ENCODE measurements around the gene CERK.
A peak's percentile ranks its signal among the peaks of the same experiment; 100 is the strongest.
"Not testable (repeated sequence)": the region's sequence is repeated elsewhere in the genome, so short reads cannot be mapped to it uniquely, and the experiment has no call there.

The CERK gene

DNA sequence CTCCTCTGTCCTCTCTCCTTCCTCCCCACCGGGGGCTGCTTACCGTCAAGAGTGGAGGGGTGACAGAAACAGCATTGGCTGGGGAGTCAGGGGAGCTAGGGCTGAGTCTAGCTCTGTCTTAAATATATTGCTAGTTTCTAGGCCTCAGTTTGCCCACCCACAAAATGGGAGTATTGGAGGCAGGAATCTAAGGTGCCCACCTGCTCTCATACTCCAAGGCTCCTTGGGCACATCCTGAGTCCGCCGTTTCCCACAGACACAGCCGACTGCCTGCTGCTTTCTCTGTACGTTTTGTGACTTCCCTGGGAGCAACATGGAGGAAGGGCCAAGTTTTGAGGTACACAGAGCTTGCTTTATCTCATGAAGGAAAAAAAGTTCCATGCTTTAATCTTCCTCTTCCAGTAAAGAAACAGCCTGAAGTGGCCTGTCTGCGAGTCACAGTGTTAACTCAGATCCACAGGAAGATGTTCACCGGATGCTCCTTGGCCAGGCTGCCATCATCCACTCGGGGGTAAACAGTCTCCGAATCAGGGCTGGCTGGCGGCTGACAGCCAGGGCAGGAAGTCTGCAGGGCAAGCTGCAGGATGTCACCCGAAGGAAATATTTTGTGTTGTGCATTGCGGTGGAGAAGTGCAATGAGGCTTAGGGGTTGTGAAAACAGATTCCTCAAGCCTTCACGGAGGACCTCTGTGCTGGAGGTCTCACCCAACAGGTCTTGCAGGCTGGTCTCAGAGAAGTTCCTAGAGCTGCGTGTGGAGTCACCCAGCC is 11.0 kb upstream of the CERK start:
- no peak for DNase-seq

DNA sequence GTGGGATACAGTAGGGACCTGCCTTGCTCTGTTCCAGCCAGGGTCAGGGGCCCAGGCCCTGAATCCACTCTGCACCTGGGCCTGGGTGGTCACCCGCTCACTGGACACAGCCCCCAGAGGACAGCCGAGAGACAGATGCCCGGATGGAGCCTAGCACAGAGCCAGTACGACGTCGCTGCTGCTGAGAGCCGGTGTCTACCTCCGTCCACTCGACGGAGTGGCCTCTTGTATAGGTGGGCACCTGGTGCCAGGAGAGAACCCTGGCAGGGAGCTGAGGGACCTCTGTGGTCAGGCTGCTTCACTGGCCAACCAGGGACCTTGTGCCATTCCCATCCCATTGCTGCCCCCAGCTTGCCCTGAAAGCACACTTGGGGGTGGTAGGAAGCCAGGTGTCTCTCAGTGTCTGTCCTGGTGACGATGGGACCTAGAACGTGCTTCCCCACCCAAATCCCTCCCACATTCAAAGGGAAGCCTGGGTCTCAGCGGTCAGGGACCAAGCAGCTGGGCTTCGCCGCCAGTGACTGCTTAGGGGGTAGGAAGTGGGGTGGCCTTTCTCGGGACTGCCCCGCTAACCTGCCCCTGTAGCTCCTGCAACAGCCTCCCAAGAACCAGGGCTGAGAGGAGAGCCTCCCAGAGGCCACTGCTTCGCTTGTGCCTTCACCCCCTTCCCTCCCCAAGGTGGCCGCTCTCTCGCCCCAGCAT is 10.3 kb upstream of the CERK start:
- no peak for DNase-seq

DNA sequence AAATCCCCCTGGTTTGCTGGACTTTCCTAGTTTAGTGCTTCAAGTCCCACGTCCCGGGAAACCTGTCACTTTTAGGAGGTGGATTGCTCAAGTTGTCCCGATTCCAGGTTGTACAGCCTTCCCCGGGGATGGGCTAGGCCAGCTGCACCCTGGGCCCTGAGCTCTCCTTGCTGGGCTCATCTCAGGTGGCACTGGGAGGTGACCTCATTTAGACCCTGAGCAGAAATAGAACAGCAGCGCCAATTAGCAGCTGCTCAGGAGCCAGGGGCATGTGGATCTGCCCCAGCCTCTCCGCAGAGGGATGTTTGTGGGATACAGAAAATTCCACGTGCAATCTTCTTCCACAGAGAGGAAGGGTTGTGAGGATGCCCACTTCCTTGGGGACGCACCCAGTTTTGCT is 9.6 kb upstream of the CERK start:
- DNase-seq: no peak

DNA sequence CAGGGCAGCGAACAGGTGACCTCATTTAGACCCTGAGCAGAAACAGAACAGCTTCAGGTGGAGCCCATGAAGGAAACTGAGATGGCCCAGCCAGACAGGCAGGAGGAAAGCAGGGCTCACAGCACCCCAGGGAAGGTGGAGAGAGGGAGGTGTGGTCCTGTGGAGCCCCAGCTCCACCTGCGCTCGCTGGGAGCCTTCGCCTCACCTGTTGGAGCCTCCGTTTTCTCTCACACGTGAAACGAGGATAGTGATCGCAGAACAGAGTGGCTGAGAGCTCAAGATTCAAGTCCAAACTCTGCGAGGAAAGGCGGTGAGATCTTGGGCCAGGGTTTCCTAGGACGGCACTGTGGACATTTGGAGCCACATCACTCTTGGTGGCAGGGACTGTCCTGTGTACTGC is 8.6 kb upstream of the CERK start:
- no peak for DNase-seq

DNA sequence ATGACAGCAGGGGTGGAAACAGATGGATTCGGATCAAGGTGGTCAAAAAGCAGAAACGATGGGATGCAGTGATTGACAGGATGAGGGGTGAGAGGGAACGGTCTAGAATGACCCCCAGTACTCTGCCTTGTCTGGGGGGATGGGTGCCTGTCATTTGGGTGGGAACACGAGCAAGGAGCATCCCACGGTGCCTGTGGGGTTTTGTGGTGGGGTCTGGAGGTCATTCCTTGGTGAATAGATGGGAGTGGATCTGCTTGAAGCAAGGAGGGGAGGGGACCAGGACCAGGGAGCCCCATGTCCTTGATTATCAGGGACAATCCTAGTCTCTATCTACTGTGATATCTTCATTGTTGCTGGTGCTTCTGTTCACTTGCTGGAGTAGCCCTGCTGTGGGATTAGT is 8.1 kb upstream of the CERK start:
- no peak for DNase-seq

DNA sequence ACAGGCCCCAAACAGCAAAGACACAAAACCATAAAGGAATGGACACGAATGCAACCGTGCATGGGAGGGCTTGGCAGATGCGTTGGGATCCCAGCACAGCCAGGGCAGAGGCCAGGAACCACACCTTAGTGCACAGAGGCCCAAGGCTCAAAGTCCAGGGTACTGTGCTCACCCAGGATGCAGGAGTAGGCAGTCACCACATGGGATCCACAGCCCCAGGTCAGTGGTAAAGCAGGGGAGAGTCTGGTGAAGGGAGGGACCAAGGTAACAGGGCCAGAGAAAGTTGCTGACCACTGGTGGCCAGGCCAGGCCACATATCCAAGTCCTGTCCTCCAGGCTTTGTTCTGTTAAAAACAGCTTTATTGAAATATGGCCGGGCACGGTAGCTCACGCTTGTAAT is 6.5 kb upstream of the CERK start:
- no peak for DNase-seq

DNA sequence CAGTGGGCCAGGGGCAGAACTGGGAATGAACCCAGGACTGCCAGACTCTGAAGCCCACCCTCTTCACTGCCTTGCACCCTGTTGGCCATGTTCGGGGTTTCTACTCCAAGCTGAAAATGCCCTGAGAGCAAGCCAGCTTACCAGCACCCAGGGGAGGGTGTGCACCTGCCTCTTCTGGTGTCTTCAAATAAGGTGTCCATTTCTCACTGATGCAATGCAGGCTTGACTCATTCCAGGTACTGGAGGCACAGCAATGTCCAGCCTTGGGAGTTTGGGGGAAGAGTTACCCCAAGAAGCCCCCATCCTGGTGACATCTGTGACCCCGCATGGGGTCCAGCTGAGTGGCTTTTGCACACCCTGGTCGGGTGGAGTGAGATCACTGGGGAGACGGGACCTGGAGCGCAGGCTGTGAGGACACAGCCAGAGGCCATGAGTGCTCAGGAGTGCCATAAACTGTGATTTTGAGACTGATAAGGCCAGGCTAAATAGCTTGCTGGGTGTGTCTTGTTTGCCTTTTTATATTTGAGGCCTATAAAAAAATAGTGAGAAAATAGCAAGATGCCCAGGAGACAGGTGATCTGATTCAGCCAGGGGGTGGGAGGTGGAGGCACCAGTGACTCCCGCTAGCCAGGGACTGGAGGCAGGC is 4.6 kb upstream of the CERK start:
- DNase-seq: no peak

DNA sequence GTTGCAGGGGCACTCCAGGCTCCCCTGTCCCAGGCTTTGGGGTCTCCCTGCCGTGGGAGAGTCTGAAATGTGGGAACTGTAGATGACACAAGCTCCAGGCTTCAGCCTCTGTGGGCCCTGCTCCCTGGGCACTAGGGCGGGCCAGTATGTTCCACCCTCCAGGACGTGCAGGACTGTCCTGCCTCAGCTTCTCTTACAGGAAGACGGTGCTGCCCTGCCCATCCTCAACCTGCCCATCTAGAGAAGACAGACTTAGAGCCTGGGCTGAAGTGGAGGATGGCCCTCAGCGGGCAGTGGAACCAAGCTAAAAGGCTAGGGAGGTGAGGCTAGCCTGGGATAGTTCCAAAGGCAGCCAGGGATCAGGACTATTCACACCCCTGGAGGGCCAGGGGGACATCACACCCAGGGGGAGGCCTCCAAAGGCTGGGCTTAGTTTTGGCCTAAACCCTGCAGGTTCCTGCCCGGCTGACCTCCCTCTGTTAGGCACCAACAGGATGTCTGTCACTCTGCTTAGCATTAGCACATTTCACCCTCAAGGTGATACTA is 4.0 kb upstream of the CERK start:
- no peak for DNase-seq

DNA sequence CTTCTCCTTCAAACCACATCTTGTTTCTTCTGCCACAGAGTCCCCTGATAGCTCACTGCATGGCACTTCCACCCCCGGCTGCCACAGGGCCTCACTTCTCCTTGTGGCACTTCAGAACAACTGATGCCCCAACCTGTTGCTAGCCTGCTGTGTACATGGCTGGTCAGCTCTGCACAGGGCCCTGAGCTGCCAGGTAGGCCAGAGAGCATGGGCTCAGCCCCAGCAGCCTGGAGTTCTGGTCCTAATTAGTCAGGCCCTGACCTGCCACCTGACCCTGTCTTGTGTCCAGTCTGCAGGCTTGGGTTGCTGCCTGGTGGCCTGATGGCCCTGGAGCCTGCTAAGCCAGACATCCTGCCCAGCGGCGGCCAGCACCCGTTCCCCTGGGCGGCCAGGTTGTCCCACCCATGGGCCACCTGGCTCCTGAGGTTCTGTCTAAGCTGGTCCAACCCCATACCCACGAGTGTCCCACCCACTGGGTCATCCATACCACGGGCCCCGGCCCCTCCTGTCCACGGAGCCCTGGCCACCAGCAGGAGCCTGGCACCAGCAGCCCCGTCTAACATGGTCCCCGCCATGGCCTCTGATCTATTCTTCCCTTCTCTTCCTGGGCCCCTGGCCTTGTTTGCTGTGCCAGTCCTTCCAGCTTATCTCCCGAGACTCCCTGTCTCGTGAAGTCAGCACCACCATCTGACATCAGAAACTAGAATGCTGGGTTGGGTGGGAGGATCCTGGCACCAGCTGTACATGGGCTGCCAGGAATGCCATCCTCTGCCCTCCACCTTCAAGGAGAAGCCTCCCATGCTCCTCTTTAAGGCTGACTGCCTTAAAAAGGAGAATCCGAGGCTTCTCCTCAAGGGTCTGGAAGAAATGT is 3.1 kb upstream of the CERK start:
- no peak for DNase-seq

DNA sequence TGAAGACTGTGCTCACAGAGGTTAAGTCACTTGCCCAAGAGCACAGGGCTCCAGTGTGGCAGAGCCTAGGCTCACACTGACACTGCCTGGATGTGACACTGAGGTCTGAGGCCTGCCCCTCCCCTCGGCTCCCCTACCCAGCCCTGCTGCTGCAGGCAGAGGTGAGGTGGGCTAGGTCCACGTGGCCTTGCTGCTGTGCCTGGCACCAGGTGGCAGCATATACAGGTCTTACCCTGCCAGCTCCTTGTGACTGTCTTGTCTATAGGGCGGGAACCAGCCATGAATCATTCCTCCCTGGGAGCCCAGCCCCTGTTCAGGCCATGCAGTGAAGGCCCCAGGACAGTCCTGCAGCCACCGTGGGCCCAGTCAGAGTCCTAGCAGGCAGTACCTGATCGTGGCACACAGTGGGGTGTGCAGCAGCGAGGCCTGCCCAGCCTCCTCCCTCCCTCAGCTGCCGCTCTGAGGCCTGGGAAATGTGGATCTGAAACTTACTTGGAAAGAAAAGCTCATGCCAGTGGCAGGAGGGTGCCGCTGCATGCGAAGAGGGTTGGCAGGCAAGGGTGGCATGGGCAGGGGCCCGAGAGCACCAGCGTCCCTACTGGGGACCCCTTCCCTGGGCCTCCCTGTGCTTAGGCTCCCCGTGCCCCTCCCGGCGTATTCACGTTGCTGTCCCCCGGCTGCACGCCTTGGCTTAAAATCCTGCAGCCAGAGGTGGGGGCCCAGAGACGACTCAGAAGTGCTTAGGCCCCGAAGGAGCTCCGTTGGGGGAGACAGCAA is 1.2 kb upstream of the CERK start:
- DNase-seq: peak in 1 of 2 experiments; percentile 60

DNA sequence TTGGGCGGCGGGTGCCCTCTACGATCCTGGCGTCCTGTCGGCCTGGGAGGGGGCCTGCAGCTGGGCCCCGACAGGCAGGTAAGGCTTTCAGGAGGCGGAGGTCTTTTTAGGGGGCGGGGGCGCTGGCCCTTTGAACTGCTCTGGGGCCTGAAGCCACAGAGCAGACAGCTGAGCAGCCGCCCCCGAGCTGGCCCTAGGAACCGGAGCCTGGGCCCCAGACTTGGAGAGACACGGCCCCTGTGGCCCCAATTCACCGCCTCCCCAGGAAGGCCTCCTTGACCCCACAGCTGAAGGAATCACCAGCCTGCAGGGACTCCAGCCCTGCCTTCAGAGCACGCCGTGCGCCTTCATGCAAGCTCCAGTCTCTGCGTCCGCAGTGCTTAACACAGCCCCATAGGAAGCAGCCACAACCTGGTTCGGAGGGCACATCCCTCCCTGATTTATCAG is 618 bp upstream of the CERK start:
- no peak for DNase-seq

DNA sequence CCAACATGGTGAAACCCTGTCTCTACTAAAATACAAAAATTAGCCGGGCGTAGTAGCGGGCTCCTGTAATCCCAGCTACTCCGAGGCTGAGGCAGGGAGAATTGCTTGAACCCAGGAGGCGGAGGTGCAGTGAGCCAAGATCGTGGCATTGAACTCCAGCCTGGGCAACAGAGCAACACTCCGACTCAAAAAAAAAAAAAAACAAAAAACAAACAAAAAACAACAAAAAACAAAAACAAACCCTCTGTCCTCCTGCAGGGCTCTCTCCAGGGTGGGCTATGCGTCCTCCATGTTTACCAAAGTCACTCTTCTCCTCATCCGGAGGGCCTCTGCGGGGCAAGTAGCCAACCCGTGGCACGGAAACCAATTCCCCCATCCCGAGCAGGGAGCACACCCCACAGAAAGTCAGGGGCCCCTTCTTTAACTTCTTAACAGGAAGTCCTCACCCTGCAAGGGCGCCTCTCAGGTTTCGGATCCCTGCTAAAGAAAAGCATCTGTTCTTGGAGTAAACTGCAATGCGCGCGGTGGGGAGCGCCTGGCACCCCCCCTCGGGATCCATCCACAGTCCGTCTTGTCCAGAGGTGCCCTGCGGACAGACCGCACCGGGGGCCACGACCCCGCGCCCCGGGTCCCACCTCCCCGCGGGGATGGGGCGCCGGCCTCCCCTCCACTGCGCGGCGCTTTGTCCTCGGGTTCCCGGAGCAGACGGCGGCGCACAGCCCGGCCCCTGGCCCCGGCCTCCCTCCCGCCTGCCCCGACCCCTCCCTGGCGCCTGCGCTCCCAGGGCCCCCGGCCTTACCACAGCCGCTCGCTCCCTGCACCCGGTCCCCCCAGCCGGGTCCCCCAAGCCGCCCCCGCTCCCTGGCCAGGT is 712 bp downstream of the CERK start:
- peak in 1 of 2 experiments; percentile 48 for DNase-seq

DNA sequence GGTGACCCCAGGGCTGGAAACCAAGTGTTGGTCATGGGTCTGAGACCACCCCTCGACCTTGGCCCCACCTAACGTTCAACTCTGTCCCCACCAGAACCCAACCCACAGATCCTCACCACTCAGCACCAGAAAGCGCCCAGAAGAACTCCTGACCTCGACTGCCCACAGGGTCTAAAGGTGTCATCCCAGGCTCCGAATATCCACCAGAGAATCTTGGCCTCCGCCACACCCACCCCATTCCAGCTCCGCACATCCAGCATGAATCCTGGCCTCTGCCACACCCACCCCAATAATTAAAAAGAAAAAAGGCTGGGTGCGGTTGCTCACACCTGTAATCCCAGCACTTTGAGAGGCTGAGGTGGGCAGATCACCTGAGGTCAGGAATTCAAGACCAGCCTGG is 1.3 kb downstream of the CERK start:
- DNase-seq: no peak

DNA sequence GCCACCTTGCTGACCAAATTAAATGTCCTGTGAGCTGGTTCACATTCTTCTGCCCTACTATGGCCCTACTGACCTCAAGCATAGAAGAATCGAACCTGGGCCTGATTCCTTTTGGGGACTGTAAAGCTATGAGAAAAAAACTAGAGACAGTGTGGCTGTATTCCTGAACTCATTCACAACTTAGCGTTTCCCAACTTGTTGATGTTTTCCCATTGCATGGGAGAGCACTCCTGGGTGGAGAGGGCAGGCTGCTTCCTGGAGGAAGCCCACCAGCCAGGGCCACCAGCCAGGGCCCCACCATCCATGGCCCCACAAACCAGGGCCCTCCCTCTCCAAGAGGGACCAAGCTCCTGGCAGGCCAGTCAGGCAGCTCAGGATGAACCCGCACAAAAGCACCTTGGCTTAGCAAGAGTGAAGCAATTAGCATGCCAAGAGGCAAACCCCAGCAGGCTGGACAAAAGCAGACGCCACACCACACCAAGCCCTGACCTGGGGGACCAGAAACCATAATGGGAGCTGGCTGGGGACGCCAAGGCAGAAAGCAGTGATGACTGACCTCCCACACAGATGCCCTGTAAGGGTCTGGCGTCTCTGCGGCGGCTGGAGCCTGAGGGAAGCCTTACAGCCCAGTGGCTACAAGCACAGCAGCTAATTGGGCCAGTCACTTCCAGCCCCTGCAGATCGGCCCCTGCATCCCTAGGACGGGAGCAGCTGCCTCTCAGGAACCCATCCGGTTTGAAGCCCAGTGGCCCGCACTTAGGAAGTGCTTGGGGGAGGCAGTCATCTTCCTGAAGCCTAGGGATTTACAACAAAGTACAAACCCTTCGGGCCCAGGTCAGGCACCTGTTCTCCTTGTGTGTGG is 2.1 kb downstream of the CERK start:
- DNase-seq: no peak

DNA sequence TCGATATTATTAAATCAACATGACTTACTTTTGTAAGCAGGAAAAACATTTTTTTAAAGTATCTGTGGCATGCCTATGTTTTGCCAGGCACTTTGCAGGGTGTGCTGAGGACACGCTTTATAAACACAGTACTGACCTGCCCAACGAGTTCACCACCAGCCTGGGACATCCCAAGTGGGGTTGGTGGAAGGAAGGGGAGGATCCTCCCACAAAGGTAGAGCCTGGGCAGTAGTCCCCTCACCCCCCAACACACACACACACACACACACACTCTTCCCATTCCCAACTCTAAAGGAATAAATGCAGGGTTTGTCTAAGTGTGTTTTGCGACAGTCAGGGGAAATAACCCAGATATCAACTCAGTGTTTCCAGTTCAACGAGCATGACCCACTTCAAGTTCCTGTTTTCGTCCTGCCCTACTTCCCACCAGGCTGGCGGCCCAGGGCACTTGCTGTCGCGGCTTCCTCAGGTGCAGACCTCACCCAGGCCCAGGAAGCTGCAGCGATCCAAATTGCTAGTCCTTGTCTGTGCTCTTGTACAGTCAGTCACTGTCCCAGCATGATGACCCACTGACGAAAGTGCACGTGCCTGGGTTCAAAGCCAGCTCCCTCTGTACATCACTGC is 3.1 kb downstream of the CERK start:
- DNase-seq: no peak

DNA sequence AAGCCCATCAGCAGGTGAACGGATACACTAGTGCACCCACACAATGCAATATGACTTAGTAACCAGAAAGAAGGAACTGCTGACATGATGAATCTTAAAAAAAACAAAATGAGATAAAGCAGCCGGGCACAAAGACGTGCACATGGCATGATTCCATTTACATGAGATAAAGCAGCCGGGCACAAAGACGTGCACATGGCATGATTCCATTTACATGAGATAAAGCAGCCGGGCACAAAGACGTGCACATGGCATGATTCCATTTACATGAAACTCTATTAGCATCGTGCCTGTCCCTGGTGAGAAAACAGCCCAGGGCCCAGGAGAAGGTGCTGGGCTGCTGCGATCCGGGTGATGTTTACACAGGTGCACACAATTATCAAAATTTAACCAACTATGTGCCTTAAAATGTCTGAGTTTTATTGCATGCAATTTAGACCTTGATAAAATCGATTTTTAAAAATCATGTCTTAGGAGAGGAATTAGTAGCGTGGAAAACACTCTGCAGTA is 3.8 kb downstream of the CERK start:
- DNase-seq: not testable (repeated sequence)

DNA sequence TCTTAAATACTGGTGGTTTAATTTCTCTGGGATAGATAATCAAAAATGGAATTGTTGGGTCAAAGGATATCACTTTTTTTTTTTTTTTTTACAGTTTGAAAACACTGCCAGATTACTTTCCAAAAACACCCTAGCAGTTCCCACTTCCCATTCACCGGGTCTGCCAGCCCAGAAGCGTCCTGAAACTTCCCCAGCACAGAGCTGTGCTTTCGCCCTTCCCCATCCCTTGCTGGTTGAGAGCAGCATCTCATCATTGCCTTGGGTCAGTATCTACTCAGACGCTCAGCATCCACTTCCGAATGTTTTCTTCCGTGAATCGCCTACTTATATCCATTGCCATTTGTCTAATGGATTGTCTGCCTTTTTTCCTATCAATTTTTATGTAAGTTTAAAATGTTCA is 5.5 kb downstream of the CERK start:
- no peak for DNase-seq

DNA sequence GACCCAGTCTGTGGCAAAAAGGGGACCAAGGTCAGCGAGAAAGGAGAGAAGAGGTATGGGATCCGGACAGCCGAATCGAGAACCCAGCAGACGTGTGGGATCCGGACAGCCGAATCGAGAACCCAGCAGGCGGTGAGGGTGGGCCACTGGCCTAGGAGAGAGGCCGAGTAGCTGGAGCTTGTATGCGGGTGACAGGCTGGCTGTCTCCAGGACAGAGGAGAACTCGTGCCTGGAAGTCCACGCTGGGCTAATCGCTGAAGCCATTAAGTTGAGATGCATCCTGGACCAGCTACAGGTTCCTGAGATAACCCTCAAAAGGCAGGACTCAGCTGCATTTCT is 6.0 kb downstream of the CERK start:
- DNase-seq: no peak

Data from NCI-H524 (cell line).